Activated B cell treated with CpG ODN at 0.5 μM for 24 hours (primary cell): ENCODE measurements around the gene ADCY5. TPM values are rescaled to one million over a fixed set of nuclear protein-coding genes. Genes with fewer than 3 reads are reported as not detected.

ENCODE experiments used
- ATAC-seq: fragments of 200-7000 bp; cut with Tn5 transposase; one replicate; pipeline ENCODE4 v1.10.0; 2021; ENCODE audit warnings: low read depth, mild to moderate bottlenecking, moderate library complexity
- CTCF ChIA-PET: fragments of 350-600 bp; sonication (Branson Sonifier 250); formaldehyde crosslinking; loops from one replicate; lab custom pipeline; 2021; ENCODE audit warnings: antibody characterized with exemption; lab: Charles Lee
- POLR2A ChIA-PET: fragments of 350-600 bp; sonication (Branson Sonifier 250); formaldehyde crosslinking; loops from one replicate; lab custom pipeline; 2021; ENCODE audit warnings: antibody characterized with exemption; lab: Charles Lee
- DNase-seq: peaks from one replicate; pipeline ENCODE4 v3.0.0; 2022
- H3K27ac Mint-ChIP-seq: one replicate; pipeline ENCODE4 v1.8.0; 2020; ENCODE audit warnings: mixed read lengths
- H3K27me3 Mint-ChIP-seq: one replicate; pipeline ENCODE4 v1.8.0; 2021; ENCODE audit warnings: mixed read lengths
- H3K36me3 Mint-ChIP-seq: one replicate; pipeline ENCODE4 v1.8.0; 2021; ENCODE audit warnings: low read depth, mixed read lengths
- H3K4me1 Mint-ChIP-seq: one replicate; pipeline ENCODE4 v1.8.0; 2021; ENCODE audit warnings: mixed read lengths
- H3K4me3 Mint-ChIP-seq: one replicate; pipeline ENCODE4 v1.8.0; 2020; ENCODE audit warnings: mild to moderate bottlenecking, mixed read lengths
- H3K9me3 Mint-ChIP-seq: one replicate; pipeline ENCODE4 v1.8.0; 2020; ENCODE audit warnings: mixed read lengths
- intact Hi-C: fragments of 100-400 bp; cut with micrococcal nuclease; formaldehyde crosslinking; loops from one replicate; pipeline ENCODE4 v1.15.1; 2024
- total RNA-seq: library from RNA; stranded (reverse); gene quantifications from 2 replicates; pipeline ENCODE4 v1.2.3, GENCODE V29; 2022
- TF ChIP-seq, protein P1 (sequence below): fragments of 200-600 bp; IDR thresholded peaks from one replicate; pipeline ENCODE4 v1.8.0; 2022; ENCODE audit warnings: antibody characterized with exemption, mild to moderate bottlenecking

Gene ADCY5
- total RNA-seq, 1 donor from 2014 or later = not detected

GRCh38 chr3:123411340-123412040 lies 37.4 kb downstream of the ADCY5 start:
- CTCF ChIA-PET = no interaction called here
- no peaks in the 10 kb centered on the region for H3K36me3 Mint-ChIP-seq

DNA sequence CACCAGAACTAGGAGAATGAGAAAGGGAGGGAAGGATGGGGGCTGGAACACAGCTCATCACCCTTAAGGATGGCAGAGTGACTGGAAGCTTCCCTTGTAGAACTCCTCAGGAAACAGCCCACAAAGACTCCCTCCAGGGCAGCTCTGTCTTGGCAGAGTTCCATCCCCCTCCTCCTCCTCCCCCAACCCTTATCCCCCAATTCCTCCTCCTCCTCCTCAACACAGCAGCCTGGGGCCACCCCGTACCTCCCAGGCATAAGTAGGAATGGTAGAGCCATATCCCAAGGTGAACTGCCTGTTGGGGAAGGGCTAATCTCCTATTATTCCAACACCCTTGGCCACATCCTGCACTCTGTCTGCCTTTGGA lies 38.8 kb downstream of the ADCY5 start:
- no peak for ATAC-seq
- TF ChIP-seq, protein P1, sequence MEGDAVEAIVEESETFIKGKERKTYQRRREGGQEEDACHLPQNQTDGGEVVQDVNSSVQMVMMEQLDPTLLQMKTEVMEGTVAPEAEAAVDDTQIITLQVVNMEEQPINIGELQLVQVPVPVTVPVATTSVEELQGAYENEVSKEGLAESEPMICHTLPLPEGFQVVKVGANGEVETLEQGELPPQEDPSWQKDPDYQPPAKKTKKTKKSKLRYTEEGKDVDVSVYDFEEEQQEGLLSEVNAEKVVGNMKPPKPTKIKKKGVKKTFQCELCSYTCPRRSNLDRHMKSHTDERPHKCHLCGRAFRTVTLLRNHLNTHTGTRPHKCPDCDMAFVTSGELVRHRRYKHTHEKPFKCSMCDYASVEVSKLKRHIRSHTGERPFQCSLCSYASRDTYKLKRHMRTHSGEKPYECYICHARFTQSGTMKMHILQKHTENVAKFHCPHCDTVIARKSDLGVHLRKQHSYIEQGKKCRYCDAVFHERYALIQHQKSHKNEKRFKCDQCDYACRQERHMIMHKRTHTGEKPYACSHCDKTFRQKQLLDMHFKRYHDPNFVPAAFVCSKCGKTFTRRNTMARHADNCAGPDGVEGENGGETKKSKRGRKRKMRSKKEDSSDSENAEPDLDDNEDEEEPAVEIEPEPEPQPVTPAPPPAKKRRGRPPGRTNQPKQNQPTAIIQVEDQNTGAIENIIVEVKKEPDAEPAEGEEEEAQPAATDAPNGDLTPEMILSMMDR = no peak
- Mint-ChIP-seq H3K4me1 (no peaks in the 10 kb centered on the region), H3K27ac (no peak overlapping the region), H3K27me3 (peaks cover 4% of the 10 kb centered on the region), H3K36me3 (no peaks in the 10 kb centered on the region), H3K4me3 (no peak overlapping the region), H3K9me3 (no peaks in the 10 kb centered on the region)
- intact Hi-C loops = no loop called here
- ChIA-PET CTCF (no interaction called here), POLR2A (no interaction called here)
- DNase-seq = no peak

More at GRCh38 chr3:123411340-123412040, 37.4 kb downstream of the ADCY5 start:
- Mint-ChIP-seq H3K4me1 (no peaks in the 10 kb centered on the region), H3K27me3 (peaks cover 4% of the 10 kb centered on the region), H3K4me3 (no peak overlapping the region), H3K9me3 (no peaks in the 10 kb centered on the region), H3K27ac (no peak overlapping the region)
- DNase-seq (no peak), ATAC-seq (no peak)
- TF ChIP-seq, protein P1 = no peak
- POLR2A ChIA-PET = no interaction called here
- intact Hi-C loops = no loop called here

DNA sequence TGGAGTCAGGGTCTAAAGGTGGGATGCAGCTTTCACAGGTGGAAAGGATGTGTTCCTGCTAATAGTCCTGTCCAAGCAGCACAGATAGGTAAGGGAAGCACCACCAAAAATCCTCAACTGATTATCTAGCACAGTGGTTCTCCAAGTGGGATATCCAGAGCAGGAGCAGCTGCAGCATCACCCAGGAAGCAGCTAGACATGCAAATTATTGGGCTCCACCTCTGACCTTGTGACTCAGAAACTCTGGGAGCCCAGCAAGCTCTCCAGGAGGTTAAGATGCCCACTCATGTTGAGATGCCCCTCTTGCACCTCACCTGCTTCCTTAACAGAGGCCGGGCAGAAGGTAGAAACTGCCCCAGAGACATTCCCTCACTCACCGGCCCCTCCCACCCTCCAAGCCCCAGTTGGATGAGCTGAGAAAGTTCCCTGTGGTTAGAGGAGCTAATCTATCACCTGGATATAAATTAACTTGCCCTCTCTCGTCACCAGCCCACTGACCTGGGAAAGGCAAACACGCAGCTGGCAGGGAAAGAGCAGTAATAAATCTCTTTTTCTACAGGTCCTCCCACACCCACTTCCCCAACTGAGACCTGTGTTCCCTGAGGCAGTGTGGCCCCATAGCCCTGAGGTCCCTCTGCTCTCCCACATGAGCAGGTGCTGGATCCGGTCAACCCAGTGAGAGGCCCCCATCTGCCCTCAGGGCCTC lies 39.3 kb downstream of the ADCY5 start:
- DNase-seq = no peak
- H3K36me3 Mint-ChIP-seq = no peaks in the 10 kb centered on the region

DNA sequence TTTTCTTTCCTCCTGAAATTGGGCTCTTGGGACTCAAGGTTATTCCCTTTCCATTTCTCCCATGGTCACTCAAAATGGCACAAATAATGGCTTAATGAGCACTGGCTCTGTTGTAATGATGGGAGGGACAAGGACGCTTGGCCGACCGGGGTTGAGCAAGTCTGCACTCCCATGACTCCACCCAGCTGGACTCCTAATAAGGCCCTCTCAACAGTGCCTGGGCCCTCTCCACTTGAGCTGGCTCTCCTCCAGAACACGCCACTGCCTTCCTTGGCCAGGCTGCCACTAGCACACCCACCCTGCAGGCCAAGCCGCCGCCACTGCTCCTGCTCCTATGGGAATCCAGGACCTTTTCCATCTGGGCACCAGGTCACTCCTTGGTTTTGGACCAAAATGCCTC lies 42.3 kb downstream of the ADCY5 start:
- no peak for ATAC-seq
- Mint-ChIP-seq H3K9me3 (no peaks in the 10 kb centered on the region), H3K4me1 (no peaks in the 10 kb centered on the region), H3K27me3 (peaks cover 2% of the 10 kb centered on the region), H3K4me3 (no peak overlapping the region), H3K36me3 (no peaks in the 10 kb centered on the region), H3K27ac (no peak overlapping the region)
- DNase-seq = no peak
- ChIA-PET CTCF (no interaction called here), POLR2A (no interaction called here)
- TF ChIP-seq, protein P1 = no peak
- intact Hi-C loops = no loop called here

More for the DNA sequence above, 39.3 kb downstream of the ADCY5 start:
- Mint-ChIP-seq H3K27ac (no peak overlapping the region), H3K4me3 (no peak overlapping the region), H3K27me3 (peaks cover 4% of the 10 kb centered on the region), H3K9me3 (no peaks in the 10 kb centered on the region), H3K4me1 (no peaks in the 10 kb centered on the region)
- CTCF ChIA-PET = no interaction called here
- TF ChIP-seq, protein P1 = no peak
- intact Hi-C loops = no loop called here
- POLR2A ChIA-PET = no interaction called here
- no peak for ATAC-seq

GRCh38 chr3:123405936-123406510 lies 42.9 kb downstream of the ADCY5 start:
- H3K27ac Mint-ChIP-seq = no peak overlapping the region
- TF ChIP-seq, protein P1 = no peak
- POLR2A ChIA-PET = no interaction called here

More at GRCh38 chr3:123405936-123406510, 42.9 kb downstream of the ADCY5 start:
- Mint-ChIP-seq H3K27me3 (peaks cover 2% of the 10 kb centered on the region), H3K4me1 (no peaks in the 10 kb centered on the region), H3K36me3 (no peaks in the 10 kb centered on the region), H3K9me3 (no peaks in the 10 kb centered on the region), H3K4me3 (no peak overlapping the region)
- ATAC-seq = no peak
- intact Hi-C loops = no loop called here
- CTCF ChIA-PET = no interaction called here
- DNase-seq = no peak
